HEK293 (cell line): ENCODE data around the gene ADAMTS14.
A peak's percentile ranks its signal among the peaks of the same experiment; 100 is the strongest.

Source experiments
- CTCF ChIA-PET: fragments of 350-600 bp; formaldehyde crosslinking; extraction: SDS; loops from one replicate; lab custom pipeline; 2021; ENCODE audit warnings: antibody characterized with exemption; lab: Yijun Ruan, JAX
- POLR2A ChIA-PET: fragments of 300-600 bp; formaldehyde crosslinking; extraction: SDS; loops from one replicate; lab custom pipeline; 2020; ENCODE audit warnings: antibody characterized with exemption, inconsistent platforms; lab: Yijun Ruan, JAX
- H3K27ac ChIP-seq: fragments of 200-500 bp; sonication (Bioruptor generic); 2 replicates; pipeline ENCODE4 v1.5.1; 2014; ENCODE audit warnings: low read depth, low read length, control low read depth, inconsistent platforms; ENCODE audit errors: extremely low read depth
- H3K36me3 ChIP-seq, 2 experiments: fragments of 200-500 bp in 1 of 2; sonication (Bioruptor generic) in 1 of 2; 1 replicate in 1 of 2; 2 replicates in 1 of 2; pipeline ENCODE4 v1.5.1; 2014 to 2017; ENCODE audit warnings: inconsistent platforms in 2 of 2, low read length in 2 of 2; ENCODE audit not compliant: control insufficient read depth in 2 of 2, insufficient read depth in 1 of 2
- H3K4me1 ChIP-seq: fragments of 200-500 bp; sonication (Bioruptor generic); 2 replicates; pipeline ENCODE4 v1.5.1; 2014; ENCODE audit warnings: mild to moderate bottlenecking, low read length, inconsistent platforms; ENCODE audit not compliant: control insufficient read depth, insufficient read depth
- H3K4me3 ChIP-seq: 2 replicates; pipeline ENCODE4 v1.5.1; 2011; ENCODE audit warnings: low read depth, mild to moderate bottlenecking, control low read depth, low read length, moderate library complexity
- H3K9me3 ChIP-seq: fragments of 200-500 bp; sonication (Bioruptor generic); 2 replicates; pipeline ENCODE4 v1.5.1; 2014; ENCODE audit warnings: low read depth, low read length, inconsistent platforms; ENCODE audit not compliant: control insufficient read depth, insufficient read depth
- GLI4 ChIP-seq: fragments of 450-650 bp; formaldehyde crosslinking; IDR thresholded peaks from 2 replicates; pipeline ENCODE4 v1.5.1; 2016; ENCODE audit warnings: missing biosample characterization, missing genetic modification characterization
- GLIS1 ChIP-seq: fragments of 450-650 bp; formaldehyde crosslinking; IDR thresholded peaks from 2 replicates; pipeline ENCODE4 v1.5.1; 2016; ENCODE audit warnings: missing biosample characterization, missing genetic modification characterization
- HIC1 ChIP-seq: fragments of 450-650 bp; formaldehyde crosslinking; IDR thresholded peaks from 2 replicates; pipeline ENCODE4 v1.5.1; 2016; ENCODE audit warnings: missing biosample characterization, missing genetic modification characterization
- HOXC10 ChIP-seq: sonication (generic); formaldehyde crosslinking; IDR thresholded peaks from 2 replicates; pipeline ENCODE4 v1.8.1; 2023; ENCODE audit warnings: mild to moderate bottlenecking, missing genetic modification reagents
- KLF1 ChIP-seq: fragments of 450-650 bp; formaldehyde crosslinking; IDR thresholded peaks from 2 replicates; pipeline ENCODE4 v1.5.1; 2016; ENCODE audit warnings: missing biosample characterization, missing genetic modification characterization
- KLF9 ChIP-seq: fragments of 450-650 bp; formaldehyde crosslinking; IDR thresholded peaks from 2 replicates; pipeline ENCODE4 v1.5.1; 2016; ENCODE audit warnings: missing biosample characterization, missing genetic modification characterization, low read depth
- PRDM1 ChIP-seq: fragments of 450-650 bp; formaldehyde crosslinking; IDR thresholded peaks from 2 replicates; pipeline ENCODE4; 2016; ENCODE audit warnings: missing biosample characterization, missing genetic modification characterization
- ZBTB48 ChIP-seq: fragments of 450-650 bp; formaldehyde crosslinking; IDR thresholded peaks from 2 replicates; pipeline ENCODE4 v1.5.1; 2016; ENCODE audit warnings: missing biosample characterization, missing genetic modification characterization
- ZNF175 ChIP-seq: fragments of 450-650 bp; formaldehyde crosslinking; IDR thresholded peaks from 2 replicates; pipeline ENCODE4 v1.5.1; 2016; ENCODE audit warnings: missing biosample characterization, missing genetic modification characterization
- ZNF214 ChIP-seq: fragments of 450-650 bp; formaldehyde crosslinking; IDR thresholded peaks from 2 replicates; pipeline ENCODE4 v1.5.1; 2017; ENCODE audit warnings: missing biosample characterization, mild to moderate bottlenecking, missing genetic modification characterization, borderline replicate concordance
- ZNF302 ChIP-seq: fragments of 450-650 bp; formaldehyde crosslinking; IDR thresholded peaks from 2 replicates; pipeline ENCODE4 v1.5.1; 2016; ENCODE audit warnings: missing biosample characterization, missing genetic modification characterization, low read depth
- ZNF48 ChIP-seq: fragments of 450-650 bp; formaldehyde crosslinking; IDR thresholded peaks from 2 replicates; pipeline ENCODE4 v1.5.1; 2016; ENCODE audit warnings: missing biosample characterization, missing genetic modification characterization
- TF ChIP-seq, protein P1 (sequence below): fragments of 450-650 bp; formaldehyde crosslinking; conservative IDR thresholded peaks from 2 replicates; pipeline ENCODE4 v1.5.1; 2016; ENCODE audit warnings: low read depth, missing biosample characterization, missing genetic modification characterization

ADAMTS14 gene

DNA sequence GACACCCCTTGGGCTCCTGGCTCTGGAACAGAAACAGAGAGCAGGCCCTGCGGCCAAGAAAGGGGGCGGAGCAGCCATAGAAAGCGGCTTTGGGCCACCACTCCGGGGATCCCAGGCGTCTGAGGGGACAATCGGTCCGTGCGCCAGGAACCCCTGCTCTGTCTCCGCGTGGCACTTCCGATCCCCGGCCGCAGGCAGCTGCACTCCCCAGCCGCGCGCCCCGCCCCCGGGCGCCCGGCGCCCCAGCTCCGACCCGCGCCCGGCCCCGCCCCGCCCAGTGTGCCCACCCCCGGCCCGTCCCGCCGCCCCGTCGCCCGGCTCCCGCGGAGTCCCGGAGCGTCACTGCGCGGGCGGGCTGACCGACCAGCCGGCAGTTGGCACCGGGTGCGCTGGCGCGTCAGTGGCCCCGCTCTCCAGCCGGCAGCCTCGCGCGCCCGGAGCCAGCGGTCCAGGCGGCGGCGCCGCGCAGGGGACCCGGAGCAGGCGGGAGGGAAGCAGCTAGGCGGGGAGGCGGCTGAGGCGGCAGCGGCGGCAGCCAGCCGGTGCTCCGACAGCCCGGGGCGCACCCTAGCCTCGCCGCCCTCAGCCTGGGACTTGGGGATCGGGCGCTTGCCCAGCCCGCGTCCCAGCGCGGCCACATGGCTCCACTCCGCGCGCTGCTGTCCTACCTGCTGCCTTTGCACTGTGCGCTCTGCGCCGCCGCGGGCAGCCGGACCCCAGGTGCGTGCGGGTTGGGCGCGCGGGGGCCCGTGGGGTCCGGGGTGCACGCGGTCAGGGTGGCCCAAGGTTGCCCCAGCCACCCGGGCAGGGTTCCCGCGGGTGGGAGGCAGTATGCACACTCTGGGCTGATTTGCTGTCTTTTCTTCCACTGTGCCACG lies at the start of gene ADAMTS14 (continued):
- TF ChIP-seq HIC1 (tag by site-specific recombination) (no peak), HOXC10 (CRISPR knock-in tag) (no peak), GLI4 (tag by site-specific recombination) (no peak), ZBTB48 (peak; percentile 59), PRDM1 (tag by site-specific recombination) (no peak), ZNF302 (no peak), KLF9 (tag by site-specific recombination) (no peak), ZNF175 (tag by site-specific recombination) (no peak)
- TF ChIP-seq, protein P1, sequence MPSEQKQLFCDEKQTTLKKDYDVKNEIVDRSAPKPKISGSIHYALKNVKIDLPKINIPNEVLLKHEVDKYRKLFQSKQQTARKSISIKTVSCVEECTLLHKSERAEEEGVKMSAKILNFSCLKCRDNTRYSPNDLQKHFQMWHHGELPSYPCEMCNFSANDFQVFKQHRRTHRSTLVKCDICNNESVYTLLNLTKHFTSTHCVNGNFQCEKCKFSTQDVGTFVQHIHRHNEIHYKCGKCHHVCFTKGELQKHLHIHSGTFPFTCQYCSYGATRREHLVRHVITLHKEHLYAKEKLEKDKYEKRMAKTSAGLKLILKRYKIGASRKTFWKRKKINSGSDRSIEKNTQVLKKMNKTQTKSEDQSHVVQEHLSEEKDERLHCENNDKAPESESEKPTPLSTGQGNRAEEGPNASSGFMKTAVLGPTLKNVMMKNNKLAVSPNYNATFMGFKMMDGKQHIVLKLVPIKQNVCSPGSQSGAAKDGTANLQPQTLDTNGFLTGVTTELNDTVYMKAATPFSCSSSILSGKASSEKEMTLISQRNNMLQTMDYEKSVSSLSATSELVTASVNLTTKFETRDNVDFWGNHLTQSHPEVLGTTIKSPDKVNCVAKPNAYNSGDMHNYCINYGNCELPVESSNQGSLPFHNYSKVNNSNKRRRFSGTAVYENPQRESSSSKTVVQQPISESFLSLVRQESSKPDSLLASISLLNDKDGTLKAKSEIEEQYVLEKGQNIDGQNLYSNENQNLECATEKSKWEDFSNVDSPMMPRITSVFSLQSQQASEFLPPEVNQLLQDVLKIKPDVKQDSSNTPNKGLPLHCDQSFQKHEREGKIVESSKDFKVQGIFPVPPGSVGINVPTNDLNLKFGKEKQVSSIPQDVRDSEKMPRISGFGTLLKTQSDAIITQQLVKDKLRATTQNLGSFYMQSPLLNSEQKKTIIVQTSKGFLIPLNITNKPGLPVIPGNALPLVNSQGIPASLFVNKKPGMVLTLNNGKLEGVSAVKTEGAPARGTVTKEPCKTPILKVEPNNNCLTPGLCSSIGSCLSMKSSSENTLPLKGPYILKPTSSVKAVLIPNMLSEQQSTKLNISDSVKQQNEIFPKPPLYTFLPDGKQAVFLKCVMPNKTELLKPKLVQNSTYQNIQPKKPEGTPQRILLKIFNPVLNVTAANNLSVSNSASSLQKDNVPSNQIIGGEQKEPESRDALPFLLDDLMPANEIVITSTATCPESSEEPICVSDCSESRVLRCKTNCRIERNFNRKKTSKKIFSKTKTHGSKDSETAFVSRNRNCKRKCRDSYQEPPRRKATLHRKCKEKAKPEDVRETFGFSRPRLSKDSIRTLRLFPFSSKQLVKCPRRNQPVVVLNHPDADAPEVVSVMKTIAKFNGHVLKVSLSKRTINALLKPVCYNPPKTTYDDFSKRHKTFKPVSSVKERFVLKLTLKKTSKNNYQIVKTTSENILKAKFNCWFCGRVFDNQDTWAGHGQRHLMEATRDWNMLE (tag by site-specific recombination) = no peak
- TF ChIP-seq, all 188 proteins: peak for 10

DNA sequence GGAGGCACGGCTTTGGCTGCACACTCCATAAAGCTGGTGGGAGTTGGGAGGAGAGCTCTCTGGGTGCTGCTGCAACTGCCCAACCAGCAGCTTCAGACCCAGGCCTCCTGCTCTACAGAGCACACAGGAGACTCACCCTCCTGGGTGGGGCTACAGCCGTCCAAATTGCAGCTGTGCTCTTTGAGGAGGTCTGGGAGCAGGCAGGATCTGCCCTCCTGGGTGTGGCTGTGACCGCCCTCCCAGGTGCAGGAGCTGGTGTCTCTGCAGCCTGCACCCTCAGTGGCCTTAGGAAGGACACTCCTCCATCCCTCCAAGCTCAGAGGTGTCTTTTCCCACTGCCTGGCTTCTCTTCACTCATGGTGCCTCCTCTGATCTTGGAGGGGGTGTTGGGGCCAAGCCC lies 49.8 kb upstream of the ADAMTS14 start:
- no peaks in the 10 kb centered on the region for H3K9me3 ChIP-seq
- H3K4me1 ChIP-seq = no peaks in the 10 kb centered on the region
- CTCF ChIA-PET = interaction anchor here (0.6 to 1.4 kb wide), 3 partner anchors 63 to 135 kb away, joined by 3 to 4 read pairs (median 3); no protein-coding TSS in a partner anchor
- peak; percentile 55; the same call in 1 of the 2 replicates for TF ChIP-seq KLF1 (tag by site-specific recombination)
- TF ChIP-seq ZNF214 (tag by site-specific recombination) = no peak
- H3K4me3 ChIP-seq = no peak overlapping the region
- H3K27ac ChIP-seq = no peak overlapping the region
- POLR2A ChIA-PET = interaction anchor here (0.6 kb wide), 1 partner anchor 814 kb away, joined by 4 read pairs; no protein-coding TSS in a partner anchor
- no peaks in the 10 kb centered on the region for H3K36me3 ChIP-seq

DNA sequence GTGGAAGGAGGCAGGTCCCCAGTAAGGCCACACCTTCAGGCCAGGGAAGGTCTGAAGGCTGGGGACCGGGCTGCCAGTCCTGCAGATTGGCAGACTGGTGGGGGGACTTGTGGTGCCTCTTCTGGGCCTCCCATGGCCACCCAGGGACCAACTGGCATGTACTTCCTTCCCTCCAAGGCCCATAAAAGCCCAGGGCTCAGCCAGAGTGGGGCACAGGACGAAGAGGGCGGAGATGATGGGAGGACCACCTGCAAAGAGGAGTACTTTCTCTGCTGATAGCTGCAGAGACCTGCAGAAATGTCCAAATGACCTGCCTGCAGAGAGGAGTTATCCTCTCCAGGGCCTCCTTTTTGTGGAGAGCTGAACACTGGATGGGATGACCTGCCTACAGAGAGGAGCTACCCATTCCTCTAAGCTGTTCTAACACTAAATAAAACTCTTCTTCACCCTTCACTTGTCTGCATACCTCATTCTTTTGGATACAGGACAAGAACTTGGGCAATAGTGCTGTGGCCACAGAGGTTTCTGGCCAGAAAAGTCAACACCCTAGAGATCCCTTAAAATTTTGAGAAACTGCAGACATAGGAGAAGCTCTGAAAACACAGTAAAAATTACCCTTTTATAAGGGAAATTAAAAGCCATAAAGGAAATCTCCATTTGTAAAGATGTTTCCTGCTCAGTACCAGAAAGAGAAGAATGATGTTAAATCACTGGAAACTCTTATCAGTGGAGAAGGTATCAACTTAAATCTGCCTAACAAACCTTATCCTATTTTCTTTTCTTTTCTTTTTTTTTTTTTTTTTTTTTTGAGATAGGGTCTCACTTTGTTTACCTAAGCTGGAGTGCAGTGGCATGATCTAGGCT lies 49.1 kb upstream of the ADAMTS14 start:
- Histone ChIP-seq H3K4me1 (no peaks in the 10 kb centered on the region), H3K27ac (no peak overlapping the region), H3K9me3 (no peaks in the 10 kb centered on the region), H3K36me3 (no peaks in the 10 kb centered on the region), H3K4me3 (no peak overlapping the region)
- ChIA-PET POLR2A (interaction anchor here (0.6 kb wide), 1 partner anchor 814 kb away, joined by 4 read pairs; no protein-coding TSS in a partner anchor), CTCF (interaction anchor here (0.6 to 1.3 kb wide), 3 partner anchors 73 to 136 kb away, joined by 3 read pairs; no protein-coding TSS in a partner anchor)
- TF ChIP-seq ZNF48 = no peak
- peak; percentile 9 for TF ChIP-seq GLIS1 (tag by site-specific recombination)
